GM12873 (cell line): ENCODE results near the gene HOXB4.

Experiments used
- TF ChIP-seq, protein P1 (sequence below): IDR thresholded peaks from 2 replicates; pipeline ENCODE4 v1.5.1; 2012; ENCODE audit warnings: low read depth, mild to moderate bottlenecking, moderate library complexity, low read length, control low read depth; ENCODE audit not compliant: insufficient read depth; ENCODE audit errors: missing control alignments

The HOXB4 gene

DNA sequence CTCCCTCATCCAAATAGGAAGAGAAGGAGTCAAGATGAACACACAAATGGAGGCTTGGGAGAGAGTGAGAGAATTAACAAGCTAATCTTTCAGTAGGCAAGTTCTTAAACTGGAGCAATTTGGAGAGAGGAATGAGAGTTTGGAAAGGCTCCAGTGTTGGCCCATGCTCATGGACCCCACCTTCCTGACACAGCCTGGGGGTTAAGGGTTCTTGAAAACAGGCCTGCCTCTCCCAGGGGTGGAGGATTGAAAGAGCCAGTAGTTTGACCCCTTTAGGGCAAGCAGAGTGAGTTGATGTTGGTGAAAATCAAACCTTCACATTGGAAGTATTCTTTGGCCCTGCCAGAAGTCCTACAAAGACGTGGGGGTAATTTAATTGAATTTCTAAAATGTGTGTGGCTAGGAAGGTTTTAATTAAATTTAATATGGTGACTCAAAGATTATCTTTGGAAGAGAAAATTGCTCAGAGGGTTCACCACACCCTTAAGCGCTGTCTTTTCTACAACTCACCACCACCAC, 6.1 kb upstream of the HOXB4 start:
- TF ChIP-seq, protein P1, sequence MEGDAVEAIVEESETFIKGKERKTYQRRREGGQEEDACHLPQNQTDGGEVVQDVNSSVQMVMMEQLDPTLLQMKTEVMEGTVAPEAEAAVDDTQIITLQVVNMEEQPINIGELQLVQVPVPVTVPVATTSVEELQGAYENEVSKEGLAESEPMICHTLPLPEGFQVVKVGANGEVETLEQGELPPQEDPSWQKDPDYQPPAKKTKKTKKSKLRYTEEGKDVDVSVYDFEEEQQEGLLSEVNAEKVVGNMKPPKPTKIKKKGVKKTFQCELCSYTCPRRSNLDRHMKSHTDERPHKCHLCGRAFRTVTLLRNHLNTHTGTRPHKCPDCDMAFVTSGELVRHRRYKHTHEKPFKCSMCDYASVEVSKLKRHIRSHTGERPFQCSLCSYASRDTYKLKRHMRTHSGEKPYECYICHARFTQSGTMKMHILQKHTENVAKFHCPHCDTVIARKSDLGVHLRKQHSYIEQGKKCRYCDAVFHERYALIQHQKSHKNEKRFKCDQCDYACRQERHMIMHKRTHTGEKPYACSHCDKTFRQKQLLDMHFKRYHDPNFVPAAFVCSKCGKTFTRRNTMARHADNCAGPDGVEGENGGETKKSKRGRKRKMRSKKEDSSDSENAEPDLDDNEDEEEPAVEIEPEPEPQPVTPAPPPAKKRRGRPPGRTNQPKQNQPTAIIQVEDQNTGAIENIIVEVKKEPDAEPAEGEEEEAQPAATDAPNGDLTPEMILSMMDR: no peak

DNA sequence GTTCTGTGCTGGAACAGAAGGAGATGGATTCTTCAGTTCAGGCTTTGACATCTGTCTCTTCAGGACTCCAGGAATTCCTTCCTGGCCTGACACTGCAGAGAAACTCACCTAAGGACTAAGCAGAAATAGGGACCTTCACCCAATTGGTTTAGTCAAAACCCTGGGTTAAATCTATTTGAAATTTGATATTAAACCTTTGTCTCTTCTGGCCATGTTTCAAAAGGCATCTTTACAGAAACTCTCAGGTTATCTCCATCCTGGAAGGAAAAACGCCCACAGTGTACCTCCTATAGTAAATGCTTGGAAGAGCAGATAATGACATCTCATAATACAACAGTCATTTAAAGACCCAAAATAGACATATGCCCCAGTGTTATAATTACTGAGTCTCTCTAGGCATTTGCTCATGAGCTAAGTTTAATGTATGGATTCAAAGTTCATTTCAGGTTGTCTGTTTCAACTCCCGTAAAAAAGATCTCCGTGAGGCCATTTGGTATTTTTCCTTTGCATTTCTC, 5.6 kb upstream of the HOXB4 start:
- TF ChIP-seq, protein P1: no peak

DNA sequence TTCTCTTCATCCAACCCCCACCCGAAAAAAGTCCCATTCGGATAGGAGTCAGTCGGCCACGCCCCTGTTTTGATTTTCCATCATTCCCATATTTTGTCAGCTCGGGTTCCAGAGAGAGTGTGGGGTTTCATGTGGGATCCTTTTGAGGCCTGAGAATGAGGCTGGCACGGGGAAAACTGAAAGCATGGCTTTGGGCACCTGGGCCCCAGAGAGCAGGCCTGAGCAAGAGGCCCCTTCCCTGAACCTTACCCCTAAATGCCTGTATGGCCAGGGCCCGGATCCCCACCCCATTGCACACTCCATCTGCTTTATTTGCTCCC, 4.6 kb upstream of the HOXB4 start:
- TF ChIP-seq, protein P1: no peak

DNA sequence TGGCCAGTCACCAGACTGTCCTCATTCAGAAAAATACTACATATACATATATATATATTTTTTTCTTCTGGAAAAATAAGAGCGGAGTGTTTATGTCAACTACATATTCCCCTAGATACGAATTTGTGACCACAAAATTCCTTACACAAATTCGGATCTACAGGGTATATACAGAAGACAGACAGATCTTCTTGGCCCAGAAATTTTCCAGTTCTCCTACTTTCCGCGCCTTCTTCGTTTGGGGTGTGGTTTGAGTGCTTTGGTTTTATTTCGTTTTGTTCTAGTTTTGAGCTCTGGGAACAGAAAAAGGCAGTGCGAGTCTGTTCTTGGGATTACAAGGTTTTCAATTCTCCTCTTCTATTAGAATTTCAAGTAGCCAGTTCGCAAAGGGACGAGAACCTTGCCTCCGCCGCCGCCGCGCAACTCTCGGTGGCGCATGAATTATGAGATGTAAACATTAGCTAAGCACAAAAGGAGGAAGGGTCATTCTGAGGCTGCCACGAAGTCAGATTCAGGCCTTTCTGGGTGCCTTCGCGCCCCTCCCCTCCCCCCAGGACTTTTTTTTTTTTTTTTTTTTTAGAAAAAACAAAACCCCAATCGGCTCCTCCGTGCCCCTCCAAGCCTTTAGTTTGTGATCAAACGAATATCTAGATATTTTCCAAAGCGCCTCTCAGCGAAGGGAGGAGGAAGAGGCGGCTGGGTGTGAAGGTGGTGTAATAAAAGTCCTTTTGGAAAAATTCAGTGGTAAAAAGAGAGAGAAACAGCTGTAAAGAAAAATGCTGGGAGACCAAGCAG, 1.8 kb upstream of the HOXB4 start:
- TF ChIP-seq, protein P1: no peak

DNA sequence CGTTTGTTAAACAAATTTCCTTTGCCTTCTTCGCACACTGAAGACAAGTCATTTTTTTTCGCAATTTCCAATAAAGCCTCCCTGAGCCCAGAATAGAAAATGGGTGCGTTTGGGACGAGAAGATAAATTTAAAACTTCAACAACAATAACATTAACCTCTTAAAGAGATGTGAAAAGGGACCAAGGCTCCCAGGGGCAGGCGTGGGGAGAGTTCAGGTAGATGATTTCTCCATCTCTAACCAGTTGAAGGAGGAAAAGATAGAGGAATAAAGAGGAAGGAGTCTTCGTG, 1.3 kb upstream of the HOXB4 start:
- TF ChIP-seq, protein P1: no peak

DNA sequence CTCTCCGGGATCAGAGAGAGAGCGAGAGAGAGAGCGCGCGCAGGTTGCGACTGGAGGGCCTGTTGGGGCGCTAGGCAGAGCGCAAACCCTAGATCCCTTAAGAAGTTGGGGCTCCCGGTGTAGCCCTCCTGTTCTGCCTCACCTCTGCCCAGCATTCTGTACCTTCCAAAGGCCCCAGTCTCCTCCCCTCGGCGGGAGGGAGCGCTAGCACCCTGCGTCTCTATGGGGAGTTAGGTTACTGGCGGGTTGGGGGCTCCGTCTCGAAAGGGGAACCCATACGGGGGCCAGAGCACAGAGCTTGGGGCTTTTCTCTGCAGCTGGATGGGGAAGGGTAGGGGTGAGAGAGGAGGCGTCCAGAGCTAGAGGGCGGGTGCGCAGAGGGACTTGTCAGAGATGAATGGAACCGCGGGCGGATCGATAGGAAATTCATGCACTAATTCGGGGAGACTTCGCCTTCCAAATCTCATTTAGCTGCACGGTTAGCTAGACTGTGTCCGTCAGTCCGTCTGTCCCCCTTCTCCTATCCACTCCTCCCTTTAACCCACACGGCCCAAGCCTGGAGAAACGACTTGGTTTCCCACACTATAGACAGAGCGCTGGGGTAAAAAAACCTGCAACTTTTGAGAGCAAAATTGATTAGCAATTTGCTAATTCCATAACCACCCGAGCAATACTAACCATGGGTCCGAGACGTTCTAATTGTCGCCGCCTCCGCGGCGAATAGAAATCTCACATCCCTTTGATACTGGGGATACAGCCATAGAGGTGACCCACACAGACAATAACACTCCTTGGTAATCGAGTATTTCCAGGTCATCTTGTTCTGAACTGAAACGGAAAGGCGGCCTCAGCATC, 693 bp upstream of the HOXB4 start:
- TF ChIP-seq, protein P1: no peak

DNA sequence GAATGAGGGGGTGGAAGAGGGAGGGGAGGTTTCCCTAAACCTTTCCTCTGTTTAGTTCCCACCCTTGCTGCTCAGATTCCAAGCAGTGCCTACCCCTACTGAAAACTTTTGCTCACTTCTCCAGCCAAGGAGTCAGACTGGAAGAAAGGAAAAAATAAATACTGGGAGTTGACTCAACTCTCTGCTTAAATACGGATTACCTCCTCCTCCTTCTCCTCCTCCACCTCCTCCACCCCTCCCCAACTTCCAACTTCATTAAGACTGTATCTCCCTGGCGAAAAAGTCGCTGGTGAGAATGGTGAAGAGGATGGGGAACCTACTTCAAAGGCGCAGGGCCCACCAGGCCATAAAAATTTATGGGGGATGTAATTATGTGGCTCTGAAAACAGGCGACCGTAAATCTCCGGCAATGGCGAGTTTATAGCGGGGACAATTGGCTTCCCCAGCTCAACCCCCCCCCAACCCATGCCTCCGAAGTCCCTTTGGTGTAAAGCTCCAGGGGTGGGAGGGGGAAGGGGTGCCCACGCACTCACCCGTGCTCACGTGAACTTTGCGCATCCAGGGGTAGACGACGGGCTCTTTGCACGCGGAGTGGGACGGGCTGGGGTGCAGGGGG, 712 bp downstream of the HOXB4 start:
- TF ChIP-seq, protein P1: no peak
